ENCODE measurements around the gene GNE. TPM values are rescaled to one million over a fixed set of nuclear protein-coding genes. Genes with fewer than 3 reads are reported as not detected.

GNE gene
- total and polyA plus RNA-seq, 2 of the 13 experiments (the other 11 are each of a cell fraction or from before 2014, with no cell fraction given) = 16.1 to 24.1 TPM

- peak; percentile 45; the same call in 1 of the 2 replicates for TF ChIP-seq HDAC1 (CRISPR knock-in tag; IDR thresholded peaks at IDR 0.05)
- TF ChIP-seq CAMTA2 (CRISPR knock-in tag; IDR thresholded peaks at IDR 0.05; ENCODE audit: borderline replicate concordance) = no peak
- peak; percentile 98 for TF ChIP-seq ZNF12 (CRISPR knock-in tag; IDR thresholded peaks at IDR 0.05)
- peak; percentile 45; the same call in 1 of the 2 replicates for TF ChIP-seq AHDC1 (CRISPR knock-in tag; IDR thresholded peaks at IDR 0.05; ENCODE audit: borderline replicate concordance)
- TF ChIP-seq, protein P1, sequence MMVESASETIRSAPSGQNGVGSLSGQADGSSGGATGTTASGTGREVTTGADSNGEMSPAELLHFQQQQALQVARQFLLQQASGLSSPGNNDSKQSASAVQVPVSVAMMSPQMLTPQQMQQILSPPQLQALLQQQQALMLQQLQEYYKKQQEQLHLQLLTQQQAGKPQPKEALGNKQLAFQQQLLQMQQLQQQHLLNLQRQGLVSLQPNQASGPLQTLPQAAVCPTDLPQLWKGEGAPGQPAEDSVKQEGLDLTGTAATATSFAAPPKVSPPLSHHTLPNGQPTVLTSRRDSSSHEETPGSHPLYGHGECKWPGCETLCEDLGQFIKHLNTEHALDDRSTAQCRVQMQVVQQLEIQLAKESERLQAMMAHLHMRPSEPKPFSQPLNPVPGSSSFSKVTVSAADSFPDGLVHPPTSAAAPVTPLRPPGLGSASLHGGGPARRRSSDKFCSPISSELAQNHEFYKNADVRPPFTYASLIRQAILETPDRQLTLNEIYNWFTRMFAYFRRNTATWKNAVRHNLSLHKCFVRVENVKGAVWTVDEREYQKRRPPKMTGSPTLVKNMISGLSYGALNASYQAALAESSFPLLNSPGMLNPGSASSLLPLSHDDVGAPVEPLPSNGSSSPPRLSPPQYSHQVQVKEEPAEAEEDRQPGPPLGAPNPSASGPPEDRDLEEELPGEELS (CRISPR knock-in tag; IDR thresholded peaks at IDR 0.05) = peak; percentile 65
- no peak for TF ChIP-seq DNMT1 (CRISPR knock-in tag; IDR thresholded peaks at IDR 0.05)
- peak; percentile 51 for TF ChIP-seq HNF4A (CRISPR knock-in tag; IDR thresholded peaks at IDR 0.05)
- TF ChIP-seq ISL2 (CRISPR knock-in tag; IDR thresholded peaks at IDR 0.05) = peak; percentile 54
- no peak for TF ChIP-seq ATAD3A (CRISPR knock-in tag; IDR thresholded peaks at IDR 0.05)
- TF ChIP-seq ERF (CRISPR knock-in tag; IDR thresholded peaks at IDR 0.05) = 0 out of 2 replicates have a peak, but pooled peaks have one; percentile 35
- TF ChIP-seq FOXP1 (IDR thresholded peaks at IDR 0.05) = no peak
- peak; percentile 58; the same call in 1 of the 2 replicates for TF ChIP-seq FOXP1 (CRISPR knock-in tag; IDR thresholded peaks at IDR 0.05)
- TF ChIP-seq, protein P2, sequence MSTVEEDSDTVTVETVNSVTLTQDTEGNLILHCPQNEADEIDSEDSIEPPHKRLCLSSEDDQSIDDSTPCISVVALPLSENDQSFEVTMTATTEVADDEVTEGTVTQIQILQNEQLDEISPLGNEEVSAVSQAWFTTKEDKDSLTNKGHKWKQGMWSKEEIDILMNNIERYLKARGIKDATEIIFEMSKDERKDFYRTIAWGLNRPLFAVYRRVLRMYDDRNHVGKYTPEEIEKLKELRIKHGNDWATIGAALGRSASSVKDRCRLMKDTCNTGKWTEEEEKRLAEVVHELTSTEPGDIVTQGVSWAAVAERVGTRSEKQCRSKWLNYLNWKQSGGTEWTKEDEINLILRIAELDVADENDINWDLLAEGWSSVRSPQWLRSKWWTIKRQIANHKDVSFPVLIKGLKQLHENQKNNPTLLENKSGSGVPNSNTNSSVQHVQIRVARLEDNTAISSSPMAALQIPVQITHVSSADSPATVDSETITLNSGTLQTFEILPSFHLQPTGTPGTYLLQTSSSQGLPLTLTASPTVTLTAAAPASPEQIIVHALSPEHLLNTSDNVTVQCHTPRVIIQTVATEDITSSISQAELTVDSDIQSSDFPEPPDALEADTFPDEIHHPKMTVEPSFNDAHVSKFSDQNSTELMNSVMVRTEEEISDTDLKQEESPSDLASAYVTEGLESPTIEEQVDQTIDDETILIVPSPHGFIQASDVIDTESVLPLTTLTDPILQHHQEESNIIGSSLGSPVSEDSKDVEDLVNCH (CRISPR knock-in tag; IDR thresholded peaks at IDR 0.05) = no peak
- no peak for TF ChIP-seq ARID2 (CRISPR knock-in tag; IDR thresholded peaks at IDR 0.05; ENCODE audit: borderline replicate concordance)
- no peak for TF ChIP-seq SSRP1 (CRISPR knock-in tag; IDR thresholded peaks at IDR 0.05)
- TF ChIP-seq HMGXB3 (CRISPR knock-in tag; IDR thresholded peaks at IDR 0.05; ENCODE audit: borderline replicate concordance) = 0 out of 2 replicates have a peak, but pooled peaks have one; percentile 20
- TF ChIP-seq FOXA3 (CRISPR knock-in tag; IDR thresholded peaks at IDR 0.05) = peak; percentile 40; the same call in 1 of the 2 replicates
Measured at GRCh38 chr9:36207546-36208012, 50.7 kb downstream of the GNE start (continued).
